Gastrocnemius medialis (tissue), 4 donors: Measurements from ENCODE around the gene HOMER2.

ENCODE experiments used
- CTCF ChIP-seq, 5 experiments: fragments of 450-650 bp in 3 of 5; fragments of 200-600 bp in 2 of 5; sonication (generic) in 2 of 5; IDR thresholded peaks in 4 of 5; conservative IDR thresholded peaks in 1 of 5; 1 replicate in 4 of 5; 2 replicates in 1 of 5; pipeline ENCODE4 v1.5.1; 2016 to 2019; ENCODE audit warnings: antibody characterized with exemption in 5 of 5, mild to moderate bottlenecking in 3 of 5, moderate library complexity in 3 of 5
- POLR2A ChIP-seq, 2 donors: fragments of 450-650 bp; IDR thresholded peaks; one replicate each; pipeline ENCODE4 v1.6.1; 2017; ENCODE audit warnings: antibody characterized with exemption in 2 of 2, mild to moderate bottlenecking in 2 of 2, moderate library complexity in 2 of 2

GRCh38 chr15:82907350-82907749, 45.2 kb downstream of the HOMER2 start:
- TF ChIP-seq CTCF (IDR thresholded peaks at IDR 0.05 in 4 of 5, conservative IDR thresholded peaks at IDR 0.05 in 1 of 5) (no peak), POLR2A (IDR thresholded peaks at IDR 0.05) (no peak)
